GM18499 (cell line): ENCODE results near the gene PRRC2C.
"Not testable (repeated sequence)": the region's sequence is repeated elsewhere in the genome, so short reads cannot be mapped to it uniquely, and the experiment has no call there.

ENCODE experiments used
- ATAC-seq: cut with Tn5 transposase; IDR thresholded peaks from one replicate; pipeline ENCODE4 v1.9.1; 2021; ENCODE audit warnings: moderate number of reproducible peaks; ENCODE audit not compliant: insufficient read depth, unreplicated experiment

PRRC2C gene

GRCh38 chr1:171485375-171486047 is at the start of gene PRRC2C:
Gene PRRC2C (plus strand): TSS chr1:171485530. CDS start chr1:171512089, 26,559 bp downstream.
- peak; percentile 84 for ATAC-seq

- ATAC-seq: no peak
Measured at GRCh38 chr1:171438441-171438840, 46.9 kb upstream of the PRRC2C start.

- ATAC-seq: not testable (repeated sequence)
Measured at GRCh38 chr1:171440201-171440600, 45.1 kb upstream of the PRRC2C start.

GRCh38 chr1:171441278-171441895 is 43.9 kb upstream of the PRRC2C start:
- ATAC-seq: not testable (repeated sequence)

- ATAC-seq: no peak
Measured at GRCh38 chr1:171446386-171446785, 38.9 kb upstream of the PRRC2C start.

- ATAC-seq: no peak
Measured at GRCh38 chr1:171455967-171456366, 29.4 kb upstream of the PRRC2C start.

GRCh38 chr1:171457412-171457811 is 27.9 kb upstream of the PRRC2C start:
- no peak for ATAC-seq

- ATAC-seq: no peak
Measured at GRCh38 chr1:171460018-171460620, 25.2 kb upstream of the PRRC2C start.

- no peak for ATAC-seq
Measured at GRCh38 chr1:171467626-171468025, 17.7 kb upstream of the PRRC2C start.

- ATAC-seq: peak; percentile 78
Measured at GRCh38 chr1:171468120-171468750, 17.1 kb upstream of the PRRC2C start.

GRCh38 chr1:171470726-171471125 is 14.6 kb upstream of the PRRC2C start:
- no peak for ATAC-seq

- ATAC-seq: no peak
Measured at GRCh38 chr1:171472183-171472647, 13.1 kb upstream of the PRRC2C start.

GRCh38 chr1:171476829-171477228 is 8.5 kb upstream of the PRRC2C start:
- no peak for ATAC-seq

GRCh38 chr1:171477804-171478203 is 7.5 kb upstream of the PRRC2C start:
- no peak for ATAC-seq

GRCh38 chr1:171480035-171480434 is 5.3 kb upstream of the PRRC2C start:
- ATAC-seq: no peak

GRCh38 chr1:171484760-171485374 is 463 bp upstream of the PRRC2C start:
- ATAC-seq: peak; percentile 40

- ATAC-seq: peak; percentile 27
Measured at GRCh38 chr1:171486048-171486519, 754 bp downstream of the PRRC2C start.

- no peak for ATAC-seq
Measured at GRCh38 chr1:171487038-171487437, 1.7 kb downstream of the PRRC2C start.

- no peak for ATAC-seq
Measured at GRCh38 chr1:171488190-171488929, 3.0 kb downstream of the PRRC2C start.

- no peak for ATAC-seq
Measured at GRCh38 chr1:171494076-171494475, 8.7 kb downstream of the PRRC2C start.
